Adrenal gland (tissue), 5 donors: ENCODE results near the gene BCAR1.

ENCODE experiments used
- CTCF ChIP-seq, 6 experiments: fragments of 450-650 bp in 4 of 6; fragments of 200-600 bp in 2 of 6; sonication (generic) in 1 of 6; IDR thresholded peaks; 1 replicate in 5 of 6; 2 replicates in 1 of 6; pipeline versions ENCODE4 v1.5.1 to v1.8.0; 2016 to 2021; ENCODE audit warnings: antibody characterized with exemption in 6 of 6, mild to moderate bottlenecking in 2 of 6, moderate library complexity in 1 of 6
- POLR2A ChIP-seq, 2 donors: fragments of 450-650 bp; IDR thresholded peaks; one replicate each; pipeline ENCODE4 v1.6.1; 2017; ENCODE audit warnings: antibody characterized with exemption in 2 of 2, mild to moderate bottlenecking in 2 of 2, moderate library complexity in 1 of 2
- donor health status: DM: no; HTN: no; CAD: no.

DNA sequence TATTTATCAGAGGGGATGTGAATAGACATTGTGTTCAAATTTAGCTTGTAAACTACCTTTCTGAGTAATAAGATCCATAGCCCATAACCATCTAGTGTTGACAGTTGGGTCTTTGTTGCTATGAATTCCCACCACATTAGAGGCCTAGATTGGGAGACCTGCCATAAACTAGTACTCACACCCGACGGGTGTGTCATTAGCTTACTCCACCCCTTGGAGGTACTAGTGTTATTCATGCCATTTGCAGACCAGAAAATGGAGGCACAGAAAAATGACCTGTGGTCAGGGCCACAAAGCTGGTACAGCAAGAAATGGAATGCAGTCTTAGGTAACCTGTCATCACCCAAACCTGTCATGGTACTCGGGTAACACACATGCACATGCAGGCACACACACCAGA lies 41.3 kb upstream of the BCAR1 start:
- TF ChIP-seq CTCF (IDR thresholded peaks at IDR 0.05) (no peak), POLR2A (IDR thresholded peaks at IDR 0.05) (no peak)
